GM21717 (cell line): ENCODE results near the gene PPP1R12C.
A peak's percentile ranks its signal among the peaks of the same experiment; 100 is the strongest.
"Not testable (repeated sequence)": the region's sequence is repeated elsewhere in the genome, so short reads cannot be mapped to it uniquely, and the experiment has no call there.

Experiments
- ATAC-seq: cut with Tn5 transposase; IDR thresholded peaks from one replicate; pipeline ENCODE4 v1.9.1; 2021; ENCODE audit warnings: mild to moderate bottlenecking, moderate library complexity; ENCODE audit not compliant: unreplicated experiment

The PPP1R12C gene

DNA sequence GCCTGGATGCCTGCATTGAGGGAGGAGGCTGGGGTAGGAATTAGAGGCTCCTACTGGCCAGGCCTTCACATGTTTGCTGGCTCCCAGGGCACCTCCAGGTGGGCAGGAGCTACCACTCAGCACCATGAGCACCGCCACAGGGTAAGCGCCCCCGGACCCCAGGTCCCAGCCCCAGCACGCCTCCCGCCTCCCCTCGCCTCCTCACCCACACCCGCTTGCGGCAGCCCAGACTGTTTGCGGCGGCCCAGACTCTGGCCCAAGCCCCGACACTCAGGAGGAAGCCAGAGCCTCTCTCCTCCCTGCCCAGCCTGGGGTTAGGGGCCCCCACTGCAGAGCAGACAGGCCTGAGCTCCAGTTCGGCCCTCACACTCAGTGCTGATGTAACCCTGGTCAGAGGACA, 41.1 kb downstream of the PPP1R12C start:
- no peak for ATAC-seq

DNA sequence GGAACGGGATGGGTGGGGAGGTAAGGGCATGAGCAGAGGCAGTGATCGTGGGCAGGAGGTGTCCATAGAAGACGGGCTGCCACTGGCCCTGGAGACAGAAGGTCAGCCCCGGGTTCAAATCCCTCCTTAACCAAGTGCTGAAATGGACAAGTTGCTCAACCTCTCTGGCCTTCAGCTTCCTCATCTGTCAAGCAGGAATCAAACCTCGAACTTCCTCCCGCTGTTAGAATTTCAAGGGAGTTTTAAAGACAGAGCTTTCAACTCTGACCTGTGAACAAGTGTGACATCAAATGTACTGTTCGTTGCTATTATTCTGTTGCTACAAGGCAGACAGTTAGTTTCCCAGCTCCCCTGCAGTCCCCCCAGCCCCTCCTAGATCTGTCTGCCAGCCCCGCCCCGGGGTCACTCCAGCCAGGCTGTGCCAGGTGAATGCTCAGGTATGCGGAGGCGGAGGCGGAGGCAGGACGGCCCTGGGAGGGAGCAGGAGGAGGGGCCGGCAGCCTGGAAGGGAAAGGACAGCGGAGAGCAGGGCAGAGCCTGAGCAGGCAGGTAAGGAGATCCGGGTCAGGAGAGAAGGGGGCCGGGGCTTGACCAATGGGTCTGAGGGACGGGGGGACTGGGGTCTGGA, 42.0 kb downstream of the PPP1R12C start, which contains the start of gene EPS8L1:
EPS8L1 (plus strand) TSS at position 499 of the 628 bp plus-strand sequence. CDS start 576 bp downstream, outside the sequence.
- no peak for ATAC-seq

GRCh38 chr19:55071913-55072312, 45.5 kb downstream of the PPP1R12C start:
- no peak for ATAC-seq

DNA sequence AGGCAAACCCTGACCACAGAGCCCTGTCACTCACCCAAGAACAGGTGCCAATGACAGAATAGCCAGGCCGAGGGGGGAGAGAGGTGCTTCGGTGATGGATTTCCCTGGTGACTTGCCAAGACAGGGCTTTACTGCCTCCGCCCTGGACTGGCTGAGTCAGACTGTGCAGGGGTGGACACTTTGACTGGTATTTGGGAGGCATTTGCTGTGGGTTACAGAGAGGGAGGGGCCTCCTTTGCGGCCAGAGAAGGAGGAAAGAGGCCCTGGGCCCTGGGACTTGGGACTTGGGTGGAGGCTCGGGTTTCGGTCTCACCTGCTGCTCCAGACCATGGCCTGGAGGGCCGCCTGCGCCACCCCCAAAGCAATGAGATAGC, 46.3 kb downstream of the PPP1R12C start:
- no peak for ATAC-seq

DNA sequence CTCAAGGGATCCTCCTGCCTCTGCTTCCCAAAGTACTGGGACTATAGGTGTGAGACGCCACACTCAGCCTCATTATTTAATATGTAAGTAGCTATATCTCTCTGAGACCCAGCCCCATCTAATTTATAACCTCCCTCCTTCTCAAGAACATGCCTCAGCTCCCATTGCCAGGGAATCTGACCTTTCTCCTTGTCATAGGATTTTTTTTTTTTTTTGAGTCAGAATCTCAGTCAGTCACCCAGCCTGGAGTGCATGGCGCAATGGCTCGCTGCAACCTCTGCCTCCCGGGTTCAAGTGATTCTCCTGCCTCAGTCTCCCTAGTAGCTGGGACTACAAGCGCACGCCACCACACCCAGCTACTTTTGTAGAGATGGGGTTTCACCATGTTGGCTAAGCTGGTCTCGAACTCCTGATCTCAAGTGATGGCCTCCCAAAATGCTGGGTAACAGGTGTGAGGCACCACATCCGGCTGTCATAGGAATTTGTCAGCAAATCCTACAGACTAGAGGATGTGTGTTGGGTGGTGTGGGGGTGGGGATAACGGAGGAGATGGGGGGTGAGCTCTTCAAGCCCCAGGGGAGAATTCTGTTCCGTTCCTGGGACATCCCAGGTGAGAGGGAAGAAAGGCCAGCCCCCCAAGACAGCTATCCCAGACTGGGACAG, 46.8 kb downstream of the PPP1R12C start:
- ATAC-seq, result no peak

- ATAC-seq, result no peak
Measured at GRCh38 chr19:55069865-55070197, 47.6 kb downstream of the PPP1R12C start.

DNA sequence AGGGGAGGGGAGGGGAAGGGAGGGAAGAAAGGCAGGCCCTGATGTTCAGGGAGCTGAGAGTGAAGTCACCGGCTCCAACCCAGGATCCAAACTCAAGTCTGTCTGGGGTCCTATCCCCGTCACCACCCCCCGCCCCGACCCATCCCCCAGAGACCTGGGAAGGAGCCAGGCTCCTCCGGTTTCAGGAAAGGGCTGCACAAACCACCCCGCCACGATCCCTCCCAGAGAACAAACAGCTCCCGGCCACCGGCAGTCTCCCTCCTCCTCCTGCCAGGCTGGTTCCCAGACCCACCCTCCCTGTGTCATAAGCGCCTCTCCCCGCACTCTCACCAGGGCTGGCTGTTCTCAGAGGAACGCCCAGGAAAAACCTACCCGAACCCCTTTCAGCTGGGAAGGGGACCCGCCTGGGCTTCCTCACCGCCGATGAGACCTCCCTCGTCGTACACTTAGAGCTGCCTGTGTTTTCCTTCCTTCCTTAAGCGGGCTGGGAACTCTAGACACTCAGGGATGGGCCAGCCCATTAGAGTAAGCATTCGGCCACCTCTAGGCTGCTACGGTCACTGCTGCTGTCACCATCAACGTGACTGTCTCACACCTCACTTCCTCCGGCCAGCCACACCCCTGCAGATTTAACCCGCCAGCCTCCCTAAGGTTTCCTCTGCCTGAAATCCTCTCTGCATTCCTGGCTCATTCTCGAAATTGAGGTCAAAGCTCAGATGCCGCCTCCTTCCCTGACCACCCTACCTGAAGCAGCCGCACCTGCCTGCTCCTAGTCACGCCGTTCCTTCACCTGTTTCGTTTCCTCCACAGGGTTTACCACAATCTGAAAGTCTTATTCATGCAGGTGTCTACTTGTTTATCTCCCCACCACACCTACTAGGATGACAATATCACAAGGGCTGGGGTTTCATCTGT, 48.2 kb downstream of the PPP1R12C start:
- no peak for ATAC-seq

DNA sequence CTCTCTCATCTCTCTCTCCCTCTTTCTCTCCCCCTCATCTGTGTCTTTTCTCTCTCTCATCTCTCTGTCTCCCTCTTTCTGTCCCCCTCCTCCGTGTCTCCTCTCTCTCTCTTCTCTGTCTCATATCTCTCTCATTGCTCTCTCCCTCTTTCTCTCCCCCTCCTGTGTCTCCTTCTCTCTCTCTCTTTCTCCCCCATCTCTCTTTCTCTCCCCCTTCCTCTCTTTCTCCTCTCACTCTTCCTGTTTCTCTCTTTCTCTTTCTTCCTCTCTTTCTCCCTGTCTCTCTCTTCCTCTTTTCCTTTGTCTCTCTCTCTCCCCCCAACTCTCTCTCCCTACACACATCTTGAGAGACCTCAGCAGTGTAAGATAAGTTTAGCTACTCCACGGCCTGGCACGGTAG, 49.6 kb downstream of the PPP1R12C start:
- no peak for ATAC-seq

DNA sequence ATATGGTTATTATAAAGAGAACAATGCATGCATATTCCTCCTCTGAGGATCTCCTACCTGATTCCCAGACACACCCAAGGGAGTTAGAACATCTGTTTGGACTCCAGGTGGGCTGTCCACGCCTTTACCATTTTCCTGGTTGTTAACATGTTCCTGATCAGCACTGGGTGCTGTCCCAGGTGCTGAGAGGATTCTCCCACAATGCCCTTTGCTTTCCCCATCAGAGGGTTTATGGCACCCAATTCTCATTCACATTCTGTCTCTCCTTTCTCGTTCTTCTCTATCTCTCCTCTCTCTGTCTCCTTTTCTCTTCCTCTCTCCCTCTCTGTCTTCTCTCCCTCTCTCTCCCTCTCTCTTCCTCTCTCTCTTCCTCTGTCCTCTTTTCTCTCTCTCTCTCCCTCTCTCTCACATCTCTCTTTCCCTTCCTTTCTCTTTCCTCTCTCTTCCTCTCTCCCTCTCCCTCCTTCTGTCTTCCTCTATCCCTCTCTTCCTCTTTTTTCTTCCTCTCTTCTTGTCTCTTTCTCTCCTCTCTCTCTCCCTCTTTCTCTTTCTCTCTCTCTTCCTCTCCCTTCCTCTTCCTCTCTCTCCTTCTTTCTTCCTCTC, 51.2 kb downstream of the PPP1R12C start:
- ATAC-seq, result no peak

DNA sequence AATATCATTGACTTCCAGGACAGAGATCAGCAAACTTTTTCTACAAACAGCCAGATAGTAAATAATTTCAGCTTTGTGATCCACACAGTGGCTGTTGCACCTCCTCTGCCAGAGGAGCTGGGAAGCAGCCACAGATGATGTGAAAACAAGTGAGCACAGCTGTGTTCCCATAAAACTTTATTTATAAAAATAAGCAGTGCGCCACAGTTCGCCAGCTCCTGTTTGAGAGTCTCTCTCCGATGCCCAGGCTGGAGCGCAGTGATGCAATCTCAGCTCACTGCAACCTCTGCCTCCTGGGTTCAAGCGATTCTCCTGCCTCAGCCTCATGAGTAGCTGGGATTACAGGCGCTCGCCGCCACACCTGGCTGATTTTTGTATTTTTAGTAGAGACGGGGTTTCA, 51.9 kb downstream of the PPP1R12C start:
- not testable (repeated sequence) for ATAC-seq

GRCh38 chr19:55063492-55063843, 54.0 kb downstream of the PPP1R12C start:
- ATAC-seq, result no peak

- ATAC-seq, result peak; percentile 77
Measured at GRCh38 chr19:55062735-55063491, 54.5 kb downstream of the PPP1R12C start, which contains the start of gene RDH13. RDH13 (minus strand) TSS chr19:55063148; CDS start chr19:55063032, 116 bp downstream.

GRCh38 chr19:55060287-55060686, 57.1 kb downstream of the PPP1R12C start:
- not testable (repeated sequence) for ATAC-seq

- no peak for ATAC-seq
Measured at GRCh38 chr19:55058781-55059610, 58.4 kb downstream of the PPP1R12C start.

DNA sequence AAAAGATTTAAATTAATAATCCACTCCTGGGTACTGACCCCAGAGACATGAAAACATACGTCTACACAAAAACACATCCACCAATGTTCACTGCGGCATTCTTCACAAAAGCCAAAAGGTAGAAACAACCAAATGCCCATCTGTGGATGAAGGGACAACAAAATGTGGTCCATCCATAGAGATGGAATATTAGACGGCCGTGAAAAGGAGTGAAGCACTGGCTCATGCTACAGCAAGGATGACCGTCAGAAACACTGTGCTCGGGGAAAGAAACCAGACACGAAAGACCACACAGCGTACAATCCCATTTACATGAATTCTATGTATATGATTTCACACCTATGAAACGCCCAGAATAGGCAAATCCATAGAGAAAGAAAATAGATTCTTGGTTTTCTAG, 60.6 kb downstream of the PPP1R12C start:
- ATAC-seq, result no peak

- ATAC-seq, result no peak
Measured at GRCh38 chr19:55053735-55054134, 63.7 kb downstream of the PPP1R12C start.

- ATAC-seq, result no peak
Measured at GRCh38 chr19:55050749-55051532, 66.5 kb downstream of the PPP1R12C start.

DNA sequence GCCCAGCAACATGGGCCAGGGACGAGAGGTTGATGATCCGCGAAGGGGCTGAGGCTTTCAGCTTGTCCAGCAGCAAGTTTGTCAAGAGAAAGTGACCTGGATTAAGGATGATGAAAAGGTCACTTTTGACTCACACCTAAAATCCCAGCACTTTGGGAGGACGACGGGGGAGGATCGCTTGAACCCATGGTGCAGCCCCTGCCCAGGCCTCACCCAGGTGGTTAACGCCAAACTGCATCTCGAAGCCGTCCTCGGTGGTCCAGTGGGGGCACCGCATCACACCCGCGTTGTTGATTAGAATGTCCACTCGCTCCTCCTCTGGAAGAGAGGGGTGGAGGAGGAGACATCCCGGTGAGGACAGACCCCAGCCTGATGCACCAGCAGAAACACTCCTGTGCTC, 69.0 kb downstream of the PPP1R12C start:
- ATAC-seq, result no peak

DNA sequence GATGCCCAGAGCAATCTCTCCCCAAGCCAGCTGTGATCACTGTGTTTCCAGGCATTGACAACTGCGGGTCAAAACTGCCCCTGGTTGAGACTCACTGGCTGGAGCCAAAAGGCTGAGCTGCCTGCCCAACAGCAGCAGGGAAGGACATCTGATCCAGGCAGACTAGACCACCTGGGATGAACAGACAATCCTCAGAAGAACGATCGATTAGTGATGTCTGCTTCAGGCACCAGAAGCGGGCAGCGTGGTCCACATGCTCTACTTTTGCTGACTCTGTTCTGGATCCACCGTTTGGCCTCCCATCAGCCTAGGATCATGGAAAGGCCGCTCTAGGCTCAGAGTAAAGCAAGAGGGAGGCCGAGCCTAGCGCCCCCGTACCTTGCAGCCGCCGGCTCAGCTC, 69.5 kb downstream of the PPP1R12C start:
- no peak for ATAC-seq
